RCC 7860 (cell line): ENCODE data around the gene MYO1C.
A peak's percentile ranks its signal among the peaks of the same experiment; 100 is the strongest.
"Not testable (repeated sequence)": the region's sequence is repeated elsewhere in the genome, so short reads cannot be mapped to it uniquely, and the experiment has no call there.

Experiments
- DNase-seq: peaks from one replicate; pipeline ENCODE4 v3.0.0-alpha.2; 2015; ENCODE audit warnings: low spot score
- FAIRE-seq: peaks from 2 replicates; lab custom pipeline; 2012; peaks lifted over from hg19 to GRCh38; lab: Jason Lieb, UNC

The MYO1C gene

GRCh38 chr17:1440921-1441320, 51.6 kb downstream of the MYO1C start:
- FAIRE-seq: no peak
- no peak for DNase-seq

DNA sequence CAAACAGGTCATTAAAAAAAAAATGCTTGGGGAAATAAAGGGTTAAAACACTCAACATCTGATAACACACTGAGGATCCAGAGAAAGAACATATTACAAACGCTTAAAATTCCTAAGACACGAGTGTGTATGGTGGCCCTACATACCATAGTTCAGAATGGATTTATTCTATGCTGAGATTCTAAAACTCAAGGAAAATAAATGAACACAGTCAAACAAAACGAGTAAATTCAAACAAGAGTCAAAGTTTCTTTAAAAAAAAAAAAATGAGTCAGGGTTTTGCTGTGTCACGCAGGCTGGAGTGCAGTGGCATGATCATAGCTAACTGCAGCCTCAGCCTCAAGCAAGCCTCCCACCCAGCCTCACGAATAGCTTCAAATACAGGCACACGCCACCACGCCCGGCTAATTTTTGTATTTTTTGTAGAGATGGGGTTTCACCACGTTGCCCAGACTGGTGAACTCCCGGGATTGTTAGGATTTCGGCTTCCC, 53.8 kb downstream of the MYO1C start:
- DNase-seq: peak; percentile 14
- FAIRE-seq: no peak

GRCh38 chr17:1435326-1435725, 57.2 kb downstream of the MYO1C start:
- no peak for DNase-seq
- FAIRE-seq: no peak

- FAIRE-seq (no peak), DNase-seq (no peak)
Observed at GRCh38 chr17:1434150-1434549, 58.3 kb downstream of the MYO1C start.

DNA sequence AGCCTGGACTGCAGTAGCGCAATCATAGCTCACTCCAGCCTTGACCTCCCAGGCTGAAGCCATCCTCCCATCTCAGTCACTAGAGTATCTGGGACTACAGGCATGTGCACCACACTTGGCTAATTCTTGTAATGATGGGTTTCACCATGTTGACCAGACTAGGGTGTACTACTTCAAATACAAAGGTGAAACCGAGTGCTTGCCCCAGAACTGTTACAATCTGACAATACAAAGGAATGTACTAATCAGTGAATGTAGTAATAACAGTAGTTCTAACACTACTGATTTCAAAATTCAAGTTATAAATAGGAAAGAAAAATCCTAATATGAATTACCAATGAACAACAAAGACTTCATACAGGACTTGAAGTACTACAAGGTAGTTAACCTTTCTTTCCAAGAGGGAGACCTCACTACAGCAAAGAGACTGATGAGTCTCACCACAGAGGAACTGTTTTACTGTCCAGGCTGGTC, 60.8 kb downstream of the MYO1C start:
- FAIRE-seq (no peak), DNase-seq (no peak)

GRCh38 chr17:1423456-1424135, 68.9 kb downstream of the MYO1C start:
- FAIRE-seq: no peak
- DNase-seq: no peak

- DNase-seq (peak; percentile 85), FAIRE-seq (peak; percentile 97)
Observed at GRCh38 chr17:1422885-1423284, 69.6 kb downstream of the MYO1C start.

GRCh38 chr17:1421470-1421869, 71.0 kb downstream of the MYO1C start:
- DNase-seq (no peak), FAIRE-seq (no peak)

DNA sequence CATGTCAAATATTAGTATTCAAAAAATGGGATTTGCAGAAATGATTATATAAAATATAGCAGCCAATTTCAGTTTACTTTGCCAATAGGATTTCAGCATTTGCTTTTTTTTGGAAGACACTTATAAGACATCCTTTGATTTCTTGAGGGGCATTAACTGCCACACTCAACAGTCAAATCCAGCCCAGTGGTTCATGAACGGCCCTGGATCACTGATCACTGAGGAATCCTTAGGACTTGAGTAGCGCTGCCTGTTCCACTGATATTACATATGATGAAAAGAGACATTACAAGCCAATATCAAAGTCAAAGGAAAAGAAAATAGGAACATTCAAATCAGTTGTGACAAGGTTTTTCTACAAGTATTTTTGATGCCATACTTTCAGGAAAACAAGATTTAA, 71.5 kb downstream of the MYO1C start:
- no peak for DNase-seq
- no peak for FAIRE-seq

DNA sequence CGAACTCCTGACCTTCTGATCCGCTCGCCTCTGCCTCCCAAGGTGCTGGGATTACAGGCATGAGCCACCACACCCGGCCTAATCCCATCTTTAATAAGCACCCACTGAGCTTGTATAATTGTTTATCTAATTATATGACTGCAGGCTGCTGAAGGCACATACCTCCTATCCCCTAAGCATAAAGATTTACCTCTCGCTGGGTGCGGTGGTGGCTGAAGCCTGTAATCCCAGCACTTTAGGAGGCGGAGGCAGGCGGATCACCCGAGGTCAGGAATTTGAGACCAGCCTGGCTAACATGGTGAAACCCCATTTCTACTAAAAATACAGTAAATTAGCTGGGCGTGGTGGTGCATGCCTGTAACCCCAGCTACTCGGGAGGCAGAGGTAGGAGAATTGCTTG, 72.3 kb downstream of the MYO1C start:
- no peak for FAIRE-seq

GRCh38 chr17:1418476-1418875, 74.0 kb downstream of the MYO1C start:
- FAIRE-seq: not testable (repeated sequence)

More for the DNA sequence above, 72.3 kb downstream of the MYO1C start:
- DNase-seq: no peak

DNA sequence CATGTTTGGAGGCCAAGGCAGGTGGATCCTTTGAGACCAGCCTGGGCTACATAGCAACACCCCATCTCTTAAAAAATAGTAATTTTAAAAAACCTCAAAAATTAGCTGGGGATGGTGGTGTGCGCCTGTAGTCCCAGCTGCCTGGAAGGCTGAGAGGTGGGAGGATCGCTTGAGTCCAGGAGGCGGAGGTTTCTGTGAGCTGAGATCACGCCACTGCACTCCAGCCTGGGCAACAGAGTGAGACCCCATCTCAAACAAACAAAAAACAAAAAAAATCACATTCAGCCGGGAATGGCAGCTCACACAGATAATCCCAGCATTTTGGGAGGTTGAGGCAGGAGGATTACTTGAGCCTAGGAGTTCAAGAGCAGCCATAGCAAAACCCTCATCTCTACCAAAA, 76.1 kb downstream of the MYO1C start:
- DNase-seq (no peak), FAIRE-seq (no peak)

More at GRCh38 chr17:1418476-1418875, 74.0 kb downstream of the MYO1C start:
- not testable (repeated sequence) for DNase-seq

- FAIRE-seq: no peak
- no peak for DNase-seq
Observed at GRCh38 chr17:1414634-1415033, 77.9 kb downstream of the MYO1C start.
